Measurements from ENCODE around the gene UBR7. TPM values are rescaled to one million over a fixed set of nuclear protein-coding genes. Genes with fewer than 3 reads are reported as not detected.
"Not testable (repeated sequence)": the region's sequence is repeated elsewhere in the genome, so short reads cannot be mapped to it uniquely, and the experiment has no call there.

The UBR7 gene
- total RNA-seq, 4 donors from 2014 or later: 20.2 to 40.2 (median 24.5) TPM

- H3K4me1 ChIP-seq: no peaks in the 10 kb centered on the region
- 59 to 73% methylated on average over 5 of the region's 5 CpGs for WGBS, 2 donors
- TF ChIP-seq POLR2A (IDR thresholded peaks at IDR 0.05) (no peak), EP300 (IDR thresholded peaks at IDR 0.05) (no peak), CTCF (IDR thresholded peaks at IDR 0.05) (no peak)
- H3K4me3 ChIP-seq: no peak overlapping the region
- H3K9me3 ChIP-seq: no peaks in the 10 kb centered on the region
- no peak for DNase-seq (ENCODE audit: low spot score in 2 of 2)
- H3K36me3 ChIP-seq: no peaks in the 10 kb centered on the region
- no peaks in the 10 kb centered on the region for H3K27me3 ChIP-seq
- no peak overlapping the region for H3K27ac ChIP-seq
These were observed 43.5 kb upstream of the UBR7 start for GRCh38 chr14:93163564-93163963.

GRCh38 chr14:93165271-93166265 is 41.5 kb upstream of the UBR7 start:
- not testable (repeated sequence) for DNase-seq (ENCODE audit: low spot score in 2 of 2); H3K4me3 ChIP-seq; H3K27me3 ChIP-seq; H3K36me3 ChIP-seq; H3K27ac ChIP-seq; H3K4me1 ChIP-seq; H3K9me3 ChIP-seq
- 82 to 86% methylated on average over 26 of the region's 26 CpGs for WGBS, 2 donors

- H3K4me1 ChIP-seq; H3K27ac ChIP-seq; H3K9me3 ChIP-seq; H3K27me3 ChIP-seq; DNase-seq (ENCODE audit: low spot score in 2 of 2); H3K36me3 ChIP-seq; H3K4me3 ChIP-seq: not testable (repeated sequence)
- WGBS, 2 donors: 84 to 85% methylated on average over 9 of the region's 9 CpGs
These were observed 38.4 kb upstream of the UBR7 start for GRCh38 chr14:93168610-93169009.

GRCh38 chr14:93169619-93170018 is 37.4 kb upstream of the UBR7 start:
- WGBS, 2 donors: 63 to 66% methylated on average over 6 of the region's 6 CpGs
- not testable (repeated sequence) for H3K27me3 ChIP-seq; H3K36me3 ChIP-seq; H3K9me3 ChIP-seq; H3K27ac ChIP-seq; H3K4me1 ChIP-seq; H3K4me3 ChIP-seq; DNase-seq (ENCODE audit: low spot score in 2 of 2)

DNA sequence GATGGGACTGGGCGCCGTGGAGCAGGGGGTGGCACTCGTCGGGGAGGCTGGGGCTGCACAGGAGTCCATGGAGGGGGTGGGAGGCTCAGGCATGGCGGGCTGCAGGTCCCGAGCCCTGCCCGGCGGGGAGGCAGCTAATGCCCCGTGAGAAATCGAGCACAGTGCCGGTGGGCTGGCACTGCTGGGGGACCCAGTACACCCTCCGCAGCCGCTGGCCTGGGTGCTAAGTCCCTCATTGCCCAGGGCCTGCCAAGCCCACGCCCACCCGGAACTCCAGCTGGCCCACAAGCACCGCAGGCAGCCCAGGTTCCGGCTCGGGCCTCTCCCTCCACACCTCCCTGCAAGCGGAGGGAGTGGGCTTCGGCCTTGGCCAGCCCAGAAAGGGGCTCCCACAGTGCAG is 36.9 kb upstream of the UBR7 start:
- not testable (repeated sequence) for DNase-seq (ENCODE audit: low spot score in 2 of 2); H3K4me3 ChIP-seq; H3K36me3 ChIP-seq; H3K9me3 ChIP-seq; H3K27ac ChIP-seq; H3K27me3 ChIP-seq; H3K4me1 ChIP-seq
- WGBS, 2 donors: 96 to 97% methylated on average over 8 to 17 of the region's 20 CpGs

- no peaks in the 10 kb centered on the region for H3K4me1 ChIP-seq
- no peaks in the 10 kb centered on the region for H3K9me3 ChIP-seq
- H3K4me3 ChIP-seq: no peak overlapping the region
- H3K27ac ChIP-seq: no peak overlapping the region
- no peak for DNase-seq (ENCODE audit: low spot score in 2 of 2)
- no peaks in the 10 kb centered on the region for H3K36me3 ChIP-seq
- H3K27me3 ChIP-seq: no peaks in the 10 kb centered on the region
- 86 to 88% methylated on average over 4 of the region's 4 CpGs for WGBS, 2 donors
- no peak for TF ChIP-seq POLR2A (IDR thresholded peaks at IDR 0.05)
- no peak for TF ChIP-seq CTCF (IDR thresholded peaks at IDR 0.05)
- TF ChIP-seq EP300 (IDR thresholded peaks at IDR 0.05): no peak
These were observed 35.7 kb upstream of the UBR7 start for GRCh38 chr14:93171376-93171775.

- Histone ChIP-seq H3K27me3 (no peaks in the 10 kb centered on the region), H3K4me1 (peaks cover 0 to 6% (median 0%) of the 10 kb centered on the region in 4 donors), H3K4me3 (no peak overlapping the region), H3K9me3 (no peaks in the 10 kb centered on the region), H3K27ac (no peak overlapping the region), H3K36me3 (no peaks in the 10 kb centered on the region)
- TF ChIP-seq EP300 (IDR thresholded peaks at IDR 0.05) (no peak), POLR2A (IDR thresholded peaks at IDR 0.05) (no peak), CTCF (IDR thresholded peaks at IDR 0.05) (no peak)
- WGBS, 2 donors: 31 to 41% methylated on average over 10 of the region's 10 CpGs
- no peak for DNase-seq (ENCODE audit: low spot score in 2 of 2)
These were observed 33.1 kb upstream of the UBR7 start for GRCh38 chr14:93173943-93174395.

DNA sequence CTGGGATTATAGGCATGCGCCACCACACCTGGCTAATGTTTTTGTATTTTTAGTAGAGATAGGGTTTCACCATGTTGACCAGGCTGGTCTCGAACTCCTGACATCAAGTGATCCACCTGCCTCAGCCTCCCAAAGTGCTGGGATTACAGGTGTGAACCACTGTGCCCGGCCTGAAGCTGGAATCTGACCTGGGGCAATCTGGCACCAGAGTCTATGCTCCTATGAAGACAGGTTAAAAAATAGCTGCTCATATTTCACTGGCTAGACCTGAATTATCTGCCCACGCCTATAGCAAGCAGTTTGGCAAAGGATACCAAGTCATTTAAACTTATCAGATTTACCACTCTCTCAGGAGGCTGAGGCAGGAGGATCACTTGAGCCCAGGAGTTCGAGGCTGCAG is 32.3 kb upstream of the UBR7 start:
- not testable (repeated sequence) for H3K9me3 ChIP-seq; H3K27ac ChIP-seq; H3K36me3 ChIP-seq; H3K4me3 ChIP-seq; H3K27me3 ChIP-seq; DNase-seq (ENCODE audit: low spot score in 2 of 2); H3K4me1 ChIP-seq
- 77 to 87% methylated on average over 5 of the region's 5 CpGs for WGBS, 2 donors

Data from tibial nerve (tissue), 4 donors.